ENCODE data around the gene MGST2. TPM values are rescaled to one million over a fixed set of nuclear protein-coding genes. Genes with fewer than 3 reads are reported as not detected.

MGST2 gene
- total and polyA plus RNA-seq, 10 of the 15 experiments (the other 5 are each of a cell fraction or from before 2014, with no cell fraction given), result 19.0 to 50.1 (median 30.6) TPM

- TF ChIP-seq ZNF687 (IDR thresholded peaks at IDR 0.05) (no peak), SIN3A (IDR thresholded peaks at IDR 0.05; ENCODE audit: low read depth, low read length) (no peak), ZNF592 (IDR thresholded peaks at IDR 0.05) (no peak)
Observed at GRCh38 chr4:139645458-139645857, 20.2 kb upstream of the MGST2 start (continued).

GRCh38 chr4:139647184-139647583 is 18.4 kb upstream of the MGST2 start:
- 100% methylated on average over 1 of the region's 1 CpG for WGBS (ENCODE audit: insufficient coverage, insufficient replicate concordance, low lambda C conversion rate, missing lambda C conversion rate)
- SMC1A ChIA-PET (ENCODE audit: uncharacterized antibody, unreplicated experiment), result no interaction called here
- no peaks in the 10 kb centered on the region for H3K4me1 ChIP-seq (ENCODE audit: control insufficient read depth, insufficient read depth, low read length)
- no peaks in the 10 kb centered on the region for H3K9me3 ChIP-seq (replicated peaks; ENCODE audit: control insufficient read depth, insufficient read depth, low read length)
- H3K36me3 ChIP-seq (ENCODE audit: control insufficient read depth in 2 of 2, insufficient read depth in 2 of 2, low read length in 1 of 2), result no peaks in the 10 kb centered on the region
- H3K27me3 ChIP-seq (replicated peaks in 1 of 2; ENCODE audit: control insufficient read depth in 2 of 2, insufficient read depth in 2 of 2, low read length in 1 of 2), result no peaks in the 10 kb centered on the region
- no peak overlapping the region for H3K4me3 ChIP-seq
- no peak overlapping the region for H3K27ac ChIP-seq (ENCODE audit: control insufficient read depth, insufficient read depth)
- TF ChIP-seq STAT1 (conservative IDR thresholded peaks at IDR 0.05), result no peak
- TF ChIP-seq SMAD5 (IDR thresholded peaks at IDR 0.05; ENCODE audit: low read depth), result no peak
- in situ Hi-C loops (cut with MboI) (no loop called here), intact Hi-C loops (cut with micrococcal nuclease; ENCODE audit: unreplicated experiment) (no loop called here)
- no peak overlapping the region for H3K4me2 ChIP-seq (ENCODE audit: control insufficient read depth, insufficient read depth)
- FAIRE-seq, result no peak
- CTCF ChIA-PET, result interaction anchor here (1.1 kb wide), 1 partner anchor 10 kb away, joined by 3 read pairs; no protein-coding TSS in a partner anchor
- ATAC-seq, result no peak
- H2AFZ ChIP-seq (ENCODE audit: control insufficient read depth, low read depth, low read length), result no peak overlapping the region
- DNase-seq (ENCODE audit: low read depth, low spot score), result no peak
- RAD21 ChIA-PET (ENCODE audit: unreplicated experiment), result no interaction called here
- no peaks in the 10 kb centered on the region for H3K79me2 ChIP-seq (ENCODE audit: control insufficient read depth, insufficient read depth, low read length)
- POLR2A ChIA-PET, result no interaction called here
- H3K9ac ChIP-seq (ENCODE audit: control insufficient read depth, insufficient read depth, low read length), result no peak overlapping the region
- BruUV-seq (replicated peaks), result no TSS peak
- H4K20me1 ChIP-seq (ENCODE audit: control insufficient read depth, insufficient read depth), result no peaks in the 10 kb centered on the region
